Kidney (tissue), 14 donors: ENCODE measurements around the gene NEK4. TPM values are rescaled to one million over a fixed set of nuclear protein-coding genes. Genes with fewer than 3 reads are reported as not detected.
A peak's percentile ranks its signal among the peaks of the same experiment; 100 is the strongest.

Experiments
- DNase-seq, 5 donors: peaks; one replicate each; pipeline ENCODE4 v3.0.0-alpha.2; 2013 to 2020
- FAIRE-seq: peaks from 2 replicates; lab custom pipeline; 2012; peaks lifted over from hg19 to GRCh38; lab: Jason Lieb, UNC
- H3K27ac ChIP-seq, 2 donors: one replicate each; pipeline ENCODE4 v1.7.0; 2013; ENCODE audit warnings: low read depth in 2 of 2, low read length in 2 of 2, inconsistent platforms in 1 of 2
- H3K27me3 ChIP-seq: one replicate; pipeline ENCODE4 v1.7.1; 2013; ENCODE audit warnings: low read length, inconsistent platforms; ENCODE audit not compliant: control insufficient read depth, insufficient read depth
- H3K36me3 ChIP-seq, 3 donors: one replicate each; pipeline versions ENCODE4 v1.7.0 to v1.7.1; 2013; ENCODE audit warnings: low read length in 3 of 3, control low read depth in 1 of 3, inconsistent platforms in 1 of 3; ENCODE audit not compliant: insufficient read depth in 3 of 3, control insufficient read depth in 2 of 3
- H3K4me1 ChIP-seq, 3 donors: one replicate each; pipeline versions ENCODE4 v1.7.0 to v1.7.1; 2013; ENCODE audit warnings: low read length in 3 of 3, inconsistent platforms in 1 of 3, low read depth in 1 of 3; ENCODE audit not compliant: control insufficient read depth in 2 of 3, insufficient read depth in 2 of 3
- H3K4me3 ChIP-seq, 3 donors: one replicate each; pipeline versions ENCODE4 v1.7.0 to v1.8.1; 2013; ENCODE audit warnings: low read length in 3 of 3, control low read depth in 1 of 3, inconsistent platforms in 1 of 3
- H3K9ac ChIP-seq, 3 donors: one replicate each; pipeline versions ENCODE4 v1.7.0 to v1.7.1; 2013; ENCODE audit warnings: low read length in 3 of 3, control low read depth in 1 of 3, inconsistent platforms in 1 of 3
- H3K9me3 ChIP-seq, 3 donors: one replicate each; pipeline versions ENCODE4 v1.7.0 to v1.7.1; 2013; ENCODE audit warnings: low read length in 3 of 3, control low read depth in 1 of 3, inconsistent platforms in 1 of 3; ENCODE audit not compliant: control insufficient read depth in 2 of 3, insufficient read depth in 1 of 3
- intact Hi-C: fragments of 100-400 bp; cut with DNase I; formaldehyde crosslinking; loops from one replicate; pipeline ENCODE4 v1.11.1; 2022
- polyA plus RNA-seq: library from polyadenylated mRNA; stranded (reverse); fragments of 350-450 nt; fragmentation: Illumina TruSeq; extraction: RNeasy Lipid Tissue Mini Kit (QIAGEN cat#74804); gene quantifications from one replicate; pipeline ENCODE4 v1.2.3, GENCODE V29; 2014; ENCODE audit warnings: low read depth, low replicate concordance; ENCODE audit not compliant: insufficient read depth
- total RNA-seq: library from RNA; stranded (reverse); fragmentation: NEBNext Ultra II Directional; extraction: Animal tissue kit (Norgen Biotek cat#: 25700); gene quantifications from one replicate; pipeline ENCODE4 v1.2.1, GENCODE V29; 2021
- TF ChIP-seq, protein P1 (sequence below): IDR thresholded peaks from 3 replicates; pipeline ENCODE4 v1.5.1; 2012; ENCODE audit warnings: mild to moderate bottlenecking, moderate library complexity, borderline replicate concordance; ENCODE audit not compliant: insufficient read depth; ENCODE audit errors: extremely low read depth
- donor health status: control.
- donor health status: control.
- donor health status: control.
- donor health status: control.
- donor health status: control.
- donor health status: DM: yes; HTN: yes; CAD: no.
- donor health status: Normal renal cell carcinoma (clear cell type).

The NEK4 gene
- total and polyA plus RNA-seq, 2 donors from 2014 or later, result 5.5 to 27.9 TPM

DNA sequence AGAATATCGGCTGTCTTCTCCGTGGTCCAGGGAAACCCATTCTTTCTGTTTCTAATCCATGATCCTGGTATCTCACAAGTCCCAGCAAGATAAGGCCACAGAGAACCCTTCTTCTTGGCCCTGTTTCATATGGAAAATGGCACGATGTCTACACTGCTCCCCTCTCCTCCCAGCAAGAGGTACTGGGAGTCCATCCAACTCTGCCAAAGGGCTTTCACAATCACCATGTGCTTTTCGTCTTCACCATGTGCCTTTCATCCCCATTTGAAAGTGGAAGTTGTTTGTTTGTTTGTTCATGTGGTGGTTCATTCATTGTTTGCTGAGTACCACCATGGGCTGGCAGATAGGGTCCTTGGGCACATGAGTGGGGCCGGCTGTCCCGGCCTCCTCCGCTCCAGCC lies 29.3 kb upstream of the NEK4 start:
- Histone ChIP-seq H3K9me3 (no peaks in the 10 kb centered on the region), H3K27ac (no peak overlapping the region), H3K36me3 (no peaks in the 10 kb centered on the region), H3K9ac (no peak overlapping the region), H3K4me3 (no peak overlapping the region), H3K27me3 (no peaks in the 10 kb centered on the region), H3K4me1 (no peaks in the 10 kb centered on the region)
- DNase-seq (no peak), FAIRE-seq (no peak)
- intact Hi-C loops, result no loop called here
- TF ChIP-seq, protein P1, sequence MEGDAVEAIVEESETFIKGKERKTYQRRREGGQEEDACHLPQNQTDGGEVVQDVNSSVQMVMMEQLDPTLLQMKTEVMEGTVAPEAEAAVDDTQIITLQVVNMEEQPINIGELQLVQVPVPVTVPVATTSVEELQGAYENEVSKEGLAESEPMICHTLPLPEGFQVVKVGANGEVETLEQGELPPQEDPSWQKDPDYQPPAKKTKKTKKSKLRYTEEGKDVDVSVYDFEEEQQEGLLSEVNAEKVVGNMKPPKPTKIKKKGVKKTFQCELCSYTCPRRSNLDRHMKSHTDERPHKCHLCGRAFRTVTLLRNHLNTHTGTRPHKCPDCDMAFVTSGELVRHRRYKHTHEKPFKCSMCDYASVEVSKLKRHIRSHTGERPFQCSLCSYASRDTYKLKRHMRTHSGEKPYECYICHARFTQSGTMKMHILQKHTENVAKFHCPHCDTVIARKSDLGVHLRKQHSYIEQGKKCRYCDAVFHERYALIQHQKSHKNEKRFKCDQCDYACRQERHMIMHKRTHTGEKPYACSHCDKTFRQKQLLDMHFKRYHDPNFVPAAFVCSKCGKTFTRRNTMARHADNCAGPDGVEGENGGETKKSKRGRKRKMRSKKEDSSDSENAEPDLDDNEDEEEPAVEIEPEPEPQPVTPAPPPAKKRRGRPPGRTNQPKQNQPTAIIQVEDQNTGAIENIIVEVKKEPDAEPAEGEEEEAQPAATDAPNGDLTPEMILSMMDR, result no peak

DNA sequence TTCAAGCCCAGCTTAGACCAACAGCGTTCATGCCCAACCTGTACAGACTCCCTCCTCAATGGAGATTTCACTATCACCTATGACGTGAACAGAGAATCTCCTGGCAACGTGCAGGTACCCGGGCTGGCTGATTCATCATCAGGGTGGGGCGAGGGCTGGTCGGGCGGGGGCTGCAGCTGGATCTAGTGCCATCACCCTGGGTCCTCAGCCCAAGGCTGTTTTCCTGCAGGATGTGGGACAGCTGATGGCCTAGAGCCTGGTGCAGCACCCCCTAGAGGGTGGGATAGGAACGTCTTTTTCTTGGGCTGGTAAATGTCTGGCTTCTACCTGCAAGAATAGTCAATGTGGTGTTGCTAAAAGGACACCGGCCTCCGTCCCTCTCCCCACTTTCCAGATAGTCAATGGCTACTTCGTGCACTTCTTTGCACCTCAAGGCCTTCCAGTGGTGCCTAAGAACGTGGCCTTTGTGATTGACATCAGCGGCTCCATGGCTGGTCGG lies 28.3 kb upstream of the NEK4 start:
- intact Hi-C loops, result no loop called here
- H3K9ac ChIP-seq, result no peak overlapping the region
- H3K9me3 ChIP-seq, result no peaks in the 10 kb centered on the region
- DNase-seq (no peak), FAIRE-seq (no peak)
- TF ChIP-seq, protein P1, result peak; percentile 33
- no peak overlapping the region for H3K27ac ChIP-seq
- no peak overlapping the region for H3K4me3 ChIP-seq
- no peaks in the 10 kb centered on the region for H3K27me3 ChIP-seq
- no peaks in the 10 kb centered on the region for H3K36me3 ChIP-seq
- no peaks in the 10 kb centered on the region for H3K4me1 ChIP-seq

DNA sequence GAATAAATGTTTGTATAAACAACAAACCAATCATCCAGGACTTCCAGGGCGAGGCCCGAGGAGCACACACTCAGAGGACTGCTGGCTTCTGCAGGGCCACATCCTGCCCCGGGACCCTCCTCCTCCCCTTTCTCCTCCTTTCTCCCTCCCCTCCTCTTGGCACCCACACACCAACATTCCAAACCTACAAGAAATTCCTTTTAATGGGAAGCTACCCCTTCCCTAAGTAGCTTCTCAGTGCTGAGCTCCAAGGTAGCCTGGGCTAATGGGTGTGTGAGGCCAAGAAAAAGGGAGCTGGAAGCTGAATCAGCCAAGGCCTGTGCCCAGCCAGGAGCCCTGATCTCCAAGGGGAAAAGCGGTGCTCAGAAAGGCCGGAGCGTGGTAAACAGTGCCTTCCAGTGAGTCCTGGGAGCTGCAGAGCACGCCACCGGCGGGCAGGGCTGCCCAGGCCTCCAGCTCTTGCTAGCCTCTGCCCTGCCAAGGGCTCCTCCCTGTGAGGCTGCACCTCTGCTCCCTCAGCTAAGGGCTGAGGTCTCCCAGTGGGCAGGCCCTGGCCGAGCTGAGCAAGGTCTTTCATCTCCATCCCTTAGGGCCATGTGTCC lies 27.7 kb upstream of the NEK4 start:
- H3K27me3 ChIP-seq, result no peaks in the 10 kb centered on the region
- TF ChIP-seq, protein P1, result no peak
- intact Hi-C loops, result no loop called here

More for the DNA sequence above, 27.7 kb upstream of the NEK4 start:
- H3K27ac ChIP-seq, result no peak overlapping the region
- no peak overlapping the region for H3K4me3 ChIP-seq
- H3K36me3 ChIP-seq, result no peaks in the 10 kb centered on the region
- H3K4me1 ChIP-seq, result no peaks in the 10 kb centered on the region
- FAIRE-seq (no peak), DNase-seq (no peak)
- H3K9ac ChIP-seq, result no peak overlapping the region
- H3K9me3 ChIP-seq, result no peaks in the 10 kb centered on the region
